Measurements from ENCODE around the gene TTC13.

The TTC13 gene

DNA sequence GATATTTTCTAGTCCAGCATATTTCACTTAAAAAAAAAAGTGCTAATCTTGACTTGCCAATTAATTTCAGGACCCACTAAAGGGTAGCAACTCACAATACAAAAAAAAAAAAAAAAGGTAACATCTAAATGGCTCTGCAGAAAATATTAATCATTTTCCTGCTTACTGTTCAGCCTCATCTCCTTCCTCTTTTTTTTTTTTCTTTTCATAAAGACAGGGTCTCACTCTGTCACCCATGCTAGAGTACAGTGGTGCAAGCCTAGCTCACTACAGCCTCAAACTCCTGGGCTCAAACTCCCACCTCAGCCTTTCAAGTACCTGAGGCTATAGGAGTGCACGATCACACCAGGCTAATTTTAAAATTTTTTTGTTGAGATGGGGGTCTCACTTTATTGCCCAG is 30.4 kb downstream of the TTC13 start:
- no peak for DNase-seq (ENCODE audit: low read depth, low spot score)

GRCh38 chr1:230943048-230943593 is 35.5 kb downstream of the TTC13 start:
- no peak for DNase-seq (ENCODE audit: low read depth, low spot score)

DNA sequence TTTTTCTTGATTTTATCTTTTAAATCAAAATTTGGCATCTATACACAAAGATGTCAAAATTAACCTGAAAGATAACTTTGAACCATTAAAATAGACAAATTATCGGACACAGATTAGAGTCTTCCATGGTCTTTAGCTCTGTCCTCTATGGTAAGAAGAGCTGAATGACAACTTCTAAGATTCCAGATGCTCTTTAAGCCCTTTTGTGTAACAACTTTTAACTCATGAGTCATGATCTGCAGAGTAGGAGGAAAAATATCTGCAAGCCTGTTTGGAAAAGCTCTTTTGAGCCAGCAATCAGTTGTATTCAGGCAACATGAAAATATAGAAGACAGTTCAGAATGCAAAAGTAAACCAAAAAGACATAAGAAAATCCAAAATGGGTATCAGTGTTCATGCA is 37.8 kb downstream of the TTC13 start:
- DNase-seq (ENCODE audit: low read depth, low spot score), result no peak

DNA sequence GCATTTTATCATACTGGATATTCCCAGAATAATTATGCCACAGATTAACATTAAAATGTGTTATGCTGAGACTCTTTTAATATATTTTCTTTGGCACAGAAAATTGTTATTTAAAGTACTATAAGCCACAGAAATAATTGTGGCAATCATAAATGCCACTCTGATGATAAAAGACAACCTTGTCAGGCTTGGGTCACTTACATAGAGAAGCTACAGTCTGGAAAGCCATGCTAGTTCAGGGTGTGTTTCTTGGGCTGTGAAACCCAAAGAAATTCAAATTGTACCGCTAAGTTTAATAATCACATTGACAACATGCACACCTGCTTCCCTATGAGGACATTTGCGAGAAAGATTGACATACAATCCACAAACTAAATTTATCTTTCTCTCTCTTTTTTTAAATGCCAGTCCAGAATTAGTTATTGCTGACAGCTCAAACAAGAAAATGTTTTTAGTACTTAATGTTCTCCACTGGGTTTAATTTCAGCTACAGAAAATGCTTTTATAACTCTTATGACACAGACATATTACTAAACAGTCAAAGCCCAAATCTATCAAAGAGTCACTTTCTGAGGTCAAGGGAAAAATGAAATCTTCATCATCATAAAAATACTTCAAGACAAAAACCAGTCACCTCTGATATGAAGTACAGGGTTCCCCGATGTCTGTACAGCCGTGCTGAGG is 38.7 kb downstream of the TTC13 start:
- no peak for DNase-seq (ENCODE audit: low read depth, low spot score)

DNA sequence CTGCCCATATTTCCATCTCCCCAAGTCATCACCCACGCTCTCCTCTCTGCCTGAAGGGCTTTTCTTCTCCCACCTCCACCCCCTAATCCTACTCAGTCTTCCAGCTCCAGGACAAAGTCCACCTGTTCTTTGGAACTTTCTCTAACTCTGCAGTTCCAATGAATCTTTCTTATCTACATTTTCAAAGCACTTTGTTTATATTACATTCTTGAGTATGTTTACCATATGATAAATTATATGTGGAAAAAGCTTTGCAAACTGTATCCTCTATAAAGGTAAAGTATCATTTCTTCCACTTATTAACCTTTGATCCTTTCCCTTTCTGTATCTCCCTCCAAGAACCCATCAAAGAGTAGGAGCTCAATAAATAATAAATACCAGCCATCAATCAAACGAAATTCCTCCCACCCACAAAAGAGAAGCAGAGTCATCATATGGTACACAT is 39.7 kb downstream of the TTC13 start:
- no peak for DNase-seq (ENCODE audit: low read depth, low spot score)

DNA sequence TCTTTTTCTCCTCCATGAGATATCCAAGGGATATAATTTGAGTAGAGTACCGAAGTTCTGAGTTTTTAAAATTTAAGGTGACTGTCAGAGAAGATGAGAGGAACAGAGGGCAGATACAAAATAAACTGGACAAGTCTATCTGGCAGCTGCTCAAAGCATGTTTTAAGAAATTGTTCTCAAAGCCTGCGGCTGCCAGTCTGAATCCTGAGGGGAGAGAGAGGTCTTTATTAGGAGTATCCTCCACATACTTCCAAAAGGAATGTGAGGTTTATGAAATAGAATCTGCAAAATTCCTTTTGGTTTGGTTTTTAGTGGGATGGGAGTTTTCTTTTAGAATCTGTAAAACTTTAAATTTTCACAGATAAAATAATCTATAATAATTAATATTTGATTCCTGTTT is 41.3 kb downstream of the TTC13 start:
- no peak for DNase-seq (ENCODE audit: low read depth, low spot score)

GRCh38 chr1:230936475-230936874 is 42.2 kb downstream of the TTC13 start:
- DNase-seq (ENCODE audit: low read depth, low spot score), result no peak

DNA sequence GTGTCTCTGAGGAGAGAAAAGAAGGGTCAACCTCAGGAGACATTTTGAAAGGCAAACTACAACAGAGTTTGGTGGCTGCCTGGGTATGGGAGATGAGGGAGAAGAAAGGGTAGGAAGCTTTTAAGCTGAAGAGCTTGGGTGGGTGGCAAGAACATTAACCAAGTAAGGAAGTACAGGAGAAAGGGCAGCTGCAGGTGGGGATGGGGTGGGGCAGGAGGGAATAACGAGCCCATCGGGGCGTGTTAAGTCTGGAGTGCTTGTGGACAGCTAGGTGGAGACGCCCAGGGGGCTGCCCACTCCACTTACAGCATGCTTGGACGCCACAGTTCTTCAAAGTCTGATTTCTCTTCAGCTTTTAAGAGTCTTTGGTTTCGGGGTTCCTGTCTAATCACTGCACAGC is 42.8 kb downstream of the TTC13 start:
- DNase-seq (ENCODE audit: low read depth, low spot score), result no peak

- DNase-seq (ENCODE audit: low read depth, low spot score), result no peak
These were observed 47.7 kb downstream of the TTC13 start for GRCh38 chr1:230930986-230931385.

GRCh38 chr1:230926182-230926581 is 52.5 kb downstream of the TTC13 start:
- DNase-seq (ENCODE audit: low read depth, low spot score), result no peak

DNA sequence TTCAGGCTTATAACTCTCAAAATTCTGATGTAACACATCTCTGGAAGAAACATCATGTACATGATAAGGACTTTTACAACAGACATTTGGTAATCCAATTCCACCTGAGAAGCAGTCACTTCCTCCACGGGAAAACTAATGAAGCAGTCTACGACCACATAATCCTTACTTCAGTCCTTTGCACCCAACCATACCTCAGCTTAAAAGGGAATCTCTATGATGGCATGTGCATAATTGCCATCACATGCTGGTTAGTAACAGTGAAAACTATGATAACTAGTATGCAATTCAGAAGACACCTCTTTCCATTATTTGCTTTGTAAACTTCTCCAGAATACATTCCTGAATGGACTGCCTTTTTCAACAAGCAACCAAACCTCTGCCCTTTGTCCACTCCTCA is 53.1 kb downstream of the TTC13 start:
- DNase-seq (ENCODE audit: low read depth, low spot score), result no peak

- no peak for DNase-seq (ENCODE audit: low read depth, low spot score)
These were observed 55.5 kb downstream of the TTC13 start for GRCh38 chr1:230923176-230923575.

GRCh38 chr1:230922620-230923019 is 56.0 kb downstream of the TTC13 start:
- DNase-seq (ENCODE audit: low read depth, low spot score), result no peak

DNA sequence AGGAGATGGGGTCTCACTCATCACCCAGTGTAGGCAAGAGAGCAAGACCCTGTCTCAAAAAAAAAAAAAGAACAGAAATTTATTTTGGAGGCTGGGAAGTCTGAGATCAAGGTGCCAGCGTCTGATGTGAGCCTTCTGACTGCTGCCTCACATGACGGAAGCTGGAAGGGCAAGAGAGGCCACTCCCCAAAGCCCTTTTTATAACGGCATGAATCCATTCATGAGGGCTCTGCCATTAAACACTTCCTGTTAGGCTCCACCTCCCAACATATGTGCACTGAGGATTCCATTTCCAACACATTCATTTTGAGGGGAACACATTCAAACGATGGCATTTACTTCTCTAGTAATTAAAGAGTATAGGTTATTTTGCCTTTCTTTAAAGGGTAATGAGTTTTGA is 59.5 kb downstream of the TTC13 start:
- DNase-seq (ENCODE audit: low read depth, low spot score), result no peak

DNA sequence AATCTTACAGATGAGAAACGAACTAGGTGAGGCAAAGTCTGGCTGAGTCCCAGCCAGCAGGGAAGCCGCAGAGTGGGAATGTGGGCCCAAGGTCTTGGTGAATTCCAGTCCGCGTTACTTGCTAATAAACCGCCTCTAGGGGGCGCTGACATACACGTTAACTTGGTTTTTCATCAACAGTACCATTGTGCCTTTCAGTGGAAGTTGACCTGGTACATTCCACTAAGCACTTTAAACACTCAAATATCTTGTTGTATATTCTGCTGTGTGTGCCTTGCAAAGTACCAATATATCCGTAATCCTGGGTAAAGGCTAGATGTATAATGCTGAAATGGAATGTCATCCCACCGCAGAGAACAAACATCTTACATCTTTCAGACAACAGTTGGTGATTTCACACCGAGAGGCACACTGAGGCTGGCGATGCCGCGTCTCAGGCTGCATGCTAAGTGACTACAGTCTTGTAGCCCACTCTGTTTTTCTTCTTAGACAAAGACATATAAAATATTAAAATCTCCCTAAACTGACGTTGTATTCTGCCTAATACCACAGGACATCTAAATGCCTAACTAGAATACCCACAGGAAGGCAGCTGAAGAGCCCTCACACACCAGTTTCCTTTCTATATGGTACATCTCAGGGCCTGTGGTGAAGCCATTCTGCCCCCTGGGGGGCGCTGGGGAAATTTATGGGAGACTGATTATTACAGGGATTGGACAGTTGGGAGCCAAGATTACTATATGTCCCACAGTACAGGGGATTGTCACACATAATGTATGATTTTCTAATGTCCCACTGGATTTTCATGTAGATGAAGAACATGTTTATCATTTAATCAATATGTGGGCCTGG is 61.2 kb downstream of the TTC13 start:
- DNase-seq (ENCODE audit: low read depth, low spot score), result peak; percentile 57

- no peak for DNase-seq (ENCODE audit: low read depth, low spot score)
These were observed 61.9 kb downstream of the TTC13 start for GRCh38 chr1:230916587-230917283.

DNA sequence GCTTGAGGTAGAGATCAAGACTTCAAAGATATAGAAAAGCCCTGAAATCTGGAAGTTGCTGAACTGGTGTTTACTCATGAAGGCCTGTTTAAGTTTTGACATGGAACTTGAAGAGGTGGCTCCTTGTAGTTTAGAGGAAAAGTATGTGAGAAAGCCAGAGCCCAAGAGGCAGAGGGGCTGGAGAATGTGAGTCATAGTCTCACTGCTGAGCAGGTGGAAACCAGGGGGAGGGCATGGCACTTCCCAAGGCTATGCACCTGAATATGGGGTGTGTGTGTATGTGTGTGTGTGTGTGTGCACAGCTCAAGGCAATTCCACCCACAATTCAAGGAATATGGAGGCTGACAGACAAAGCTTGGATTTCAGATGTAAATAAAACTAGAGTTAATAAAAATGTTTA is 63.6 kb downstream of the TTC13 start:
- no peak for DNase-seq (ENCODE audit: low read depth, low spot score)

- DNase-seq (ENCODE audit: low read depth, low spot score), result no peak
These were observed 65.2 kb downstream of the TTC13 start for GRCh38 chr1:230913496-230913895.

- DNase-seq (ENCODE audit: low read depth, low spot score), result no peak
These were observed 67.9 kb downstream of the TTC13 start for GRCh38 chr1:230910755-230911117.

DNA sequence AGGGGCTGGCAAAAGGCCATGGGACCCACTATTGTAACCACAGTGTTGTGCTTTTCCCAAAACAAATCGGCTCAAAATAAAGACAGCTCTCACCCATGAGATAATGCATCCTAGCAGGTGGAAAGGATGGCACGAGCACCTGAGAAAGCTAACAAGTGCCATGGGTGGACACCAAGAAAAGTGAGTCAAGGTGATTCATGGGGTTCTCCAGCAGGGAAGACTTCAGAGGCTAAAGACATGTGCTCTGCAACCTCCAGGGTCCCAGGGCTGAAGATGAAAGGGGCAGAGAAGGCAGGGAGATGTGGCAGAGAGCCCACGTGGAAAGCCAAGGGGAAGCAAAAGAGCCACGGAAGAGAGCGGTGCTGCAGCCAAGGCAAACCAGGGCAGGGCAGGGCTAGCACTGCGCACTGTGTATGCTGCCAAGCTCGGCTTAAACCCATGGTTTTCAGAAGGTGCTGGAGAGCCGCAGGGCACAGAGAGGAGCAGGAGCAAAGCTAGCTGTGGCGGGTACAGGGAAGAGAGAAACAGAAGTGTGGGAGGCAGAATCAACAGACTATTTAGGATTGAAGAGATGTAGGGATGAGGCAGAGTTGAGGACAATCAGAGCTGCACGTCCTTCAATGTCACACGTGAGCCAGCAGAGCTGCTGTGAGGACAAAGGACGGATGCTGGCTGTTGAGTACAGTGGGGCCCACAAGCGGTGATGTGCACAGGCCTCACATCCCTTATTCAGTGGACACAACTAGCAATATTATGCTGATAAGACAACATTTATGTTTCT is 68.5 kb downstream of the TTC13 start:
- no peak for DNase-seq (ENCODE audit: low read depth, low spot score)

DNA sequence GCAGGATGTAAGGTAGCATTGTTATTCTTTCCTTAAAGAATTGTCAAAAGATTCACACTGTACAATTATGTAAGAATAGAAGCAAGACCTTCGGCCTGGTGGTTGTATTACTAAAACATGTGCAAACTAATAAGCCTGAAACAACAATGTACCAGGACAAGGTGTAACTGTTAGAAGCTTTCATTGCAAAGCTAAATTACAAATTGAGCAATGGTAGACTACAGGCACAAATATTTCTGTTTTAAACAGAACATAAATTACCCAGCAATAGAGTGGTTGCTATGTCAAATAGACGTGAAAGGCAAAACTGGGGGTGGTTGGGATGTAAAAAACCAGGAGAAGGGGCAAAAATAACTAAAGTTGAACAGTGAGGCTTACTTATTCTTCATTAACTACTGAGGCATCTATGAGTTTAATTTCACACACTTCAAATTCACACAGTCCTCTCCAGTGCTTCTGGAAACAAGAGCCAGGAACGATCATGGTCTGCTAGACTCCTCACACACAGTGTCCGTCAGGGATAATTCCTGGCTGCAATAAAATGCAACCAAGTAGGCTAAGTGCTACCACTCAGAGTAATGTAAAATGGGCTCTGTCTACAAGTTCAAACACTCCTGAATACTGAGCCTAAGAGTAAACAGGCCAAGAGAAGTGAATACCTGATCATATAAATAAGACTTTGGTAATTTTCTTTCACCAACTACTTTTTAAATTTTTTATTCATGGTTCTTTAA is 71.0 kb downstream of the TTC13 start:
- DNase-seq (ENCODE audit: low read depth, low spot score), result no peak

Measured in smooth muscle cell of the brain vasculature (primary cell).